MM.1S (cell line): ENCODE data around the gene ADCYAP1R1.

ENCODE experiments used
- EZH2 ChIP-seq: fragments of 300-600 bp; sonication (generic); optimal IDR thresholded peaks from 2 replicates; pipeline ENCODE3; 2017; ENCODE audit warnings: low read depth, mild to moderate bottlenecking, antibody characterized with exemption, low read length, mixed read lengths
- EZH2phosphoT487 ChIP-seq: fragments of 300-600 bp; sonication (generic); IDR thresholded peaks from 2 replicates; pipeline ENCODE4 v1.6.1; 2018; ENCODE audit warnings: antibody characterized with exemption, low read length
- TF ChIP-seq, protein P1 (sequence below): fragments of 300-600 bp; sonication (generic); IDR thresholded peaks from 2 replicates; pipeline ENCODE4 v1.5.1; 2016; ENCODE audit warnings: antibody characterized with exemption, low read length, mixed read lengths

DNA sequence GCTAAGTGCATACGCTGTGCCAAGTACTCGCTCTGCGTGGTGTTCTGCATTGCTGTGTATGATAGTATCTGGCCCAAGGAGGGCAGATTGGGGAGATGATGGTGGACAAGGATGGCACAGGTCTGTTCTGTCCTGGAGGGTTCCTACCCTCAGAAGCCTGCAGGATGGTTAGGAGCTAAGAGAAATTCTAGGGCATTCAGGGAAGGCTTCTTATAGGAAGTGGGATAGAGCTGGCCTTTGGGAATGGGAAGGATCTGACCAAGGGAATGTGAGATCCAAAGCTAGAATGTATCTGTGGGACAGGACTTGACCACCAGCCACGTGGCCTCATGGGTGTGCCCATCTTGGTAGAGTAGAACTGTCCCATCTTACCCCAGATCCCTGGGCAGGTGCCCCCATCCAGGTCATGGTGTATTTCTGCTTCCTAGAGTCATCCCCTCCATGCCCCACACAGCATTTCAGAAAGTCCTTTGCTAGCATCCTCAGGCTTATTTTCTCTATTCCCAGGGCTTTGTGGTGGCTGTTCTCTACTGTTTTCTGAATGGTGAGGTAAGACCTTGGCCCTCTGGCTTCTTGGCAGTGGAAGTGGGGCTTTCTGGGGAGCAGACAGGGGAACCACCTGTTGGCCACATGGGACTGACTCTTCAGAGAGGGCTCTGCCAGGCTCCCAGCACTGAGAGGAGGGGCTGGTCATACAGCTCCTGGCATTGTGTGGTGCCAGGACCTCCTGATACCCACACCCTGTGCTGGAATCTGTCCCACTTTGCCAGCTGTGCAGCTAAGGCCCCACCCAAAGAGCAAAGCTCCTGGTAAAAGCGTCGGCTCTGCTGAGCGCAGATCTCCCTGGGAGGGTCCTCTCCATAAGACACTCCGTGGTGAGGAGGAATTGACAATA lies 52.5 kb downstream of the ADCYAP1R1 start:
- TF ChIP-seq, protein P1, sequence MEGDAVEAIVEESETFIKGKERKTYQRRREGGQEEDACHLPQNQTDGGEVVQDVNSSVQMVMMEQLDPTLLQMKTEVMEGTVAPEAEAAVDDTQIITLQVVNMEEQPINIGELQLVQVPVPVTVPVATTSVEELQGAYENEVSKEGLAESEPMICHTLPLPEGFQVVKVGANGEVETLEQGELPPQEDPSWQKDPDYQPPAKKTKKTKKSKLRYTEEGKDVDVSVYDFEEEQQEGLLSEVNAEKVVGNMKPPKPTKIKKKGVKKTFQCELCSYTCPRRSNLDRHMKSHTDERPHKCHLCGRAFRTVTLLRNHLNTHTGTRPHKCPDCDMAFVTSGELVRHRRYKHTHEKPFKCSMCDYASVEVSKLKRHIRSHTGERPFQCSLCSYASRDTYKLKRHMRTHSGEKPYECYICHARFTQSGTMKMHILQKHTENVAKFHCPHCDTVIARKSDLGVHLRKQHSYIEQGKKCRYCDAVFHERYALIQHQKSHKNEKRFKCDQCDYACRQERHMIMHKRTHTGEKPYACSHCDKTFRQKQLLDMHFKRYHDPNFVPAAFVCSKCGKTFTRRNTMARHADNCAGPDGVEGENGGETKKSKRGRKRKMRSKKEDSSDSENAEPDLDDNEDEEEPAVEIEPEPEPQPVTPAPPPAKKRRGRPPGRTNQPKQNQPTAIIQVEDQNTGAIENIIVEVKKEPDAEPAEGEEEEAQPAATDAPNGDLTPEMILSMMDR = no peak
- TF ChIP-seq EZH2 (no peak), EZH2phosphoT487 (no peak)
